Measurements from ENCODE around the gene TAOK1. TPM values are rescaled to one million over a fixed set of nuclear protein-coding genes. Genes with fewer than 3 reads are reported as not detected.

Gene TAOK1
- total and polyA plus RNA-seq, 2 of the 13 experiments (the other 11 are each of a cell fraction or from before 2014, with no cell fraction given): 14.1 to 23.0 TPM

DNA sequence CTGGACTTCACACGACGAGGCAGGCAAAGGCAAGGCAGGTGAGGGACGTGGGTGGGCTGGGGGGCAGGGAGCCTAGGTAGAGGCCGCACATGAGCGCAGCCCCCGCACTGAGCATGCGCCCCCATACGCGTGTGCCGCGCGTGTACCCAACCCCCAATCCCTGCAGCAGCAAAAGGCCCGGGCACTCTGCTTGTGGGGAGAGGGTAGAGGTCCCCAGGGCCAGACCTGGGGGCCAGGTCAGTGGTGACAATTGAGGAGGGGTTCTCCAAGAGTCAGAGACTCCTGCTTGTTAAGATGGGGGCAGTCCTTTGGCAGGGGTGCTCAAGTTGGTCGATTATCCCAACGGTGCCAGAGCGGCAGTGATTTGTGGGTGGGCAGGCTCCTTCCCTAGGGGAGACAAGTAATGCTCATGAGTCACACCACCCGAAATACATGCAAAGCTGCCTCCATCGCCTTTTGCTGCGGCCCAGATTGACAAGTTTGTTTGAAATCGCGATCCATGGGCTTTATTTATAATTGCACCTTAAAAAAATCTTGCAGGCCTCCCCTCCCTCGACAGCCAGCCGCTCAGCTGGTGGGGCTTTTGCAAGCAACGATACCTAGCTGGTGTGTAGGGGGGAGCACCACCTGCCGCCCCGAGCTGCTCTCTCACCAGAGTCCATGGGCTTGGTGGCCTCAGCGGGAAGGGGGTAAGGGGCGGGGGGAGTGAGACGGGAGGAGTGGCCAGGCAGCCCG, 200.4 kb downstream of the TAOK1 start (continued):
- TF ChIP-seq, protein P1, sequence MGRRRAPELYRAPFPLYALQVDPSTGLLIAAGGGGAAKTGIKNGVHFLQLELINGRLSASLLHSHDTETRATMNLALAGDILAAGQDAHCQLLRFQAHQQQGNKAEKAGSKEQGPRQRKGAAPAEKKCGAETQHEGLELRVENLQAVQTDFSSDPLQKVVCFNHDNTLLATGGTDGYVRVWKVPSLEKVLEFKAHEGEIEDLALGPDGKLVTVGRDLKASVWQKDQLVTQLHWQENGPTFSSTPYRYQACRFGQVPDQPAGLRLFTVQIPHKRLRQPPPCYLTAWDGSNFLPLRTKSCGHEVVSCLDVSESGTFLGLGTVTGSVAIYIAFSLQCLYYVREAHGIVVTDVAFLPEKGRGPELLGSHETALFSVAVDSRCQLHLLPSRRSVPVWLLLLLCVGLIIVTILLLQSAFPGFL (CRISPR knock-in tag; IDR thresholded peaks at IDR 0.05): no peak
- no peak for TF ChIP-seq PLRG1 (conservative IDR thresholded peaks at IDR 0.05)
- TF ChIP-seq PCBP2 (optimal IDR thresholded peaks at IDR 0.05; ENCODE audit: low read depth, low read length, poor library complexity, severe bottlenecking): no peak
- no peak for TF ChIP-seq NAIF1 (CRISPR knock-in tag; IDR thresholded peaks at IDR 0.05; ENCODE audit: borderline replicate concordance)
- no peak for TF ChIP-seq HOXA7 (CRISPR knock-in tag; IDR thresholded peaks at IDR 0.05)
- no peak for TF ChIP-seq ZNF460 (CRISPR knock-in tag; IDR thresholded peaks at IDR 0.05; ENCODE audit: borderline replicate concordance)
- no peak for TF ChIP-seq JUNB (CRISPR knock-in tag; IDR thresholded peaks at IDR 0.05; ENCODE audit: borderline replicate concordance)
- TF ChIP-seq SIN3A (IDR thresholded peaks at IDR 0.05; ENCODE audit: borderline replicate concordance, low read depth, low read length): 0 out of 2 replicates have a peak, but pooled peaks have one; percentile 36
- TF ChIP-seq ZNF605 (CRISPR knock-in tag; IDR thresholded peaks at IDR 0.05): no peak; the same call in none of the 2 replicates
- TF ChIP-seq, protein P2, sequence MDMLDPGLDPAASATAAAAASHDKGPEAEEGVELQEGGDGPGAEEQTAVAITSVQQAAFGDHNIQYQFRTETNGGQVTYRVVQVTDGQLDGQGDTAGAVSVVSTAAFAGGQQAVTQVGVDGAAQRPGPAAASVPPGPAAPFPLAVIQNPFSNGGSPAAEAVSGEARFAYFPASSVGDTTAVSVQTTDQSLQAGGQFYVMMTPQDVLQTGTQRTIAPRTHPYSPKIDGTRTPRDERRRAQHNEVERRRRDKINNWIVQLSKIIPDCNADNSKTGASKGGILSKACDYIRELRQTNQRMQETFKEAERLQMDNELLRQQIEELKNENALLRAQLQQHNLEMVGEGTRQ (IDR thresholded peaks at IDR 0.05; ENCODE audit: low read depth, low read length): no peak
- TF ChIP-seq, protein P2 (CRISPR knock-in tag; IDR thresholded peaks at IDR 0.05; ENCODE audit: borderline replicate concordance): 0 out of 2 replicates have a peak, but pooled peaks have one; percentile 39
- TF ChIP-seq, protein P3, sequence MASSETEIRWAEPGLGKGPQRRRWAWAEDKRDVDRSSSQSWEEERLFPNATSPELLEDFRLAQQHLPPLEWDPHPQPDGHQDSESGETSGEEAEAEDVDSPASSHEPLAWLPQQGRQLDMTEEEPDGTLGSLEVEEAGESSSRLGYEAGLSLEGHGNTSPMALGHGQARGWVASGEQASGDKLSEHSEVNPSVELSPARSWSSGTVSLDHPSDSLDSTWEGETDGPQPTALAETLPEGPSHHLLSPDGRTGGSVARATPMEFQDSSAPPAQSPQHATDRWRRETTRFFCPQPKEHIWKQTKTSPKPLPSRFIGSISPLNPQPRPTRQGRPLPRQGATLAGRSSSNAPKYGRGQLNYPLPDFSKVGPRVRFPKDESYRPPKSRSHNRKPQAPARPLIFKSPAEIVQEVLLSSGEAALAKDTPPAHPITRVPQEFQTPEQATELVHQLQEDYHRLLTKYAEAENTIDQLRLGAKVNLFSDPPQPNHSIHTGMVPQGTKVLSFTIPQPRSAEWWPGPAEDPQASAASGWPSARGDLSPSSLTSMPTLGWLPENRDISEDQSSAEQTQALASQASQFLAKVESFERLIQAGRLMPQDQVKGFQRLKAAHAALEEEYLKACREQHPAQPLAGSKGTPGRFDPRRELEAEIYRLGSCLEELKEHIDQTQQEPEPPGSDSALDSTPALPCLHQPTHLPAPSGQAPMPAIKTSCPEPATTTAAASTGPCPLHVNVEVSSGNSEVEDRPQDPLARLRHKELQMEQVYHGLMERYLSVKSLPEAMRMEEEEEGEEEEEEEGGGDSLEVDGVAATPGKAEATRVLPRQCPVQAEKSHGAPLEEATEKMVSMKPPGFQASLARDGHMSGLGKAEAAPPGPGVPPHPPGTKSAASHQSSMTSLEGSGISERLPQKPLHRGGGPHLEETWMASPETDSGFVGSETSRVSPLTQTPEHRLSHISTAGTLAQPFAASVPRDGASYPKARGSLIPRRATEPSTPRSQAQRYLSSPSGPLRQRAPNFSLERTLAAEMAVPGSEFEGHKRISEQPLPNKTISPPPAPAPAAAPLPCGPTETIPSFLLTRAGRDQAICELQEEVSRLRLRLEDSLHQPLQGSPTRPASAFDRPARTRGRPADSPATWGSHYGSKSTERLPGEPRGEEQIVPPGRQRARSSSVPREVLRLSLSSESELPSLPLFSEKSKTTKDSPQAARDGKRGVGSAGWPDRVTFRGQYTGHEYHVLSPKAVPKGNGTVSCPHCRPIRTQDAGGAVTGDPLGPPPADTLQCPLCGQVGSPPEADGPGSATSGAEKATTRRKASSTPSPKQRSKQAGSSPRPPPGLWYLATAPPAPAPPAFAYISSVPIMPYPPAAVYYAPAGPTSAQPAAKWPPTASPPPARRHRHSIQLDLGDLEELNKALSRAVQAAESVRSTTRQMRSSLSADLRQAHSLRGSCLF (CRISPR knock-in tag; IDR thresholded peaks at IDR 0.05; ENCODE audit: borderline replicate concordance): peak; percentile 49; the same call in 1 of the 2 replicates
- peak; percentile 7; the same call in 1 of the 2 replicates for TF ChIP-seq BORCS8-MEF2B (CRISPR knock-in tag; IDR thresholded peaks at IDR 0.05)
- no peak; the same call in 1 of the 2 replicates for TF ChIP-seq NR1H2 (CRISPR knock-in tag; IDR thresholded peaks at IDR 0.05; ENCODE audit: borderline replicate concordance, low read depth)
- peak; percentile 88 for TF ChIP-seq ZNF263 (CRISPR knock-in tag; IDR thresholded peaks at IDR 0.05)
- TF ChIP-seq, protein P4, sequence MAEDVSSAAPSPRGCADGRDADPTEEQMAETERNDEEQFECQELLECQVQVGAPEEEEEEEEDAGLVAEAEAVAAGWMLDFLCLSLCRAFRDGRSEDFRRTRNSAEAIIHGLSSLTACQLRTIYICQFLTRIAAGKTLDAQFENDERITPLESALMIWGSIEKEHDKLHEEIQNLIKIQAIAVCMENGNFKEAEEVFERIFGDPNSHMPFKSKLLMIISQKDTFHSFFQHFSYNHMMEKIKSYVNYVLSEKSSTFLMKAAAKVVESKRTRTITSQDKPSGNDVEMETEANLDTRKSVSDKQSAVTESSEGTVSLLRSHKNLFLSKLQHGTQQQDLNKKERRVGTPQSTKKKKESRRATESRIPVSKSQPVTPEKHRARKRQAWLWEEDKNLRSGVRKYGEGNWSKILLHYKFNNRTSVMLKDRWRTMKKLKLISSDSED (CRISPR knock-in tag; IDR thresholded peaks at IDR 0.05): no peak
- no peak for TF ChIP-seq ZNF788 (CRISPR knock-in tag; IDR thresholded peaks at IDR 0.05; ENCODE audit: borderline replicate concordance)
- TF ChIP-seq ATAD3A (CRISPR knock-in tag; IDR thresholded peaks at IDR 0.05): no peak
- peak; percentile 52; the same call in 1 of the 2 replicates for TF ChIP-seq ZFX (CRISPR knock-in tag; IDR thresholded peaks at IDR 0.05; ENCODE audit: low read depth)
- no peak for TF ChIP-seq GABPA (IDR thresholded peaks at IDR 0.05; ENCODE audit: low read depth, low read length)
- TF ChIP-seq GABPA (CRISPR knock-in tag; IDR thresholded peaks at IDR 0.05; ENCODE audit: low read depth): no peak

Data from HepG2 (cell line).